ENCODE data around the gene GBX1.

GBX1 gene

GRCh38 chr7:151135525-151135845 lies 32.0 kb downstream of the GBX1 start:
- Histone ChIP-seq H3K4me3 (ENCODE audit: low read depth in 1 of 2, low read length in 2 of 2) (no peak overlapping the region), H3K27ac (ENCODE audit: low read length) (no peak overlapping the region), H3K27me3 (ENCODE audit: low read depth, low read length) (no peaks in the 10 kb centered on the region), H3K4me1 (ENCODE audit: control insufficient read depth in 1 of 2, insufficient read depth in 2 of 2, low read length in 2 of 2) (peaks cover 0 to 3% of the 10 kb centered on the region in 2 donors), H3K9me3 (ENCODE audit: control insufficient read depth in 1 of 2, low read length in 2 of 2) (no peaks in the 10 kb centered on the region), H3K36me3 (ENCODE audit: control insufficient read depth in 1 of 2, insufficient read depth in 2 of 2, low read length in 2 of 2) (peaks cover 28 to 70% of the 10 kb centered on the region in 2 donors)

GRCh38 chr7:151134743-151135524 lies 32.6 kb downstream of the GBX1 start:
- H3K36me3 ChIP-seq (ENCODE audit: control insufficient read depth in 1 of 2, insufficient read depth in 2 of 2, low read length in 2 of 2), result peaks cover 23 to 74% of the 10 kb centered on the region in 2 donors
- H3K27me3 ChIP-seq (ENCODE audit: low read depth, low read length), result no peaks in the 10 kb centered on the region
- H3K4me1 ChIP-seq (ENCODE audit: control insufficient read depth in 1 of 2, insufficient read depth in 2 of 2, low read length in 2 of 2), result peaks cover 0 to 3% of the 10 kb centered on the region in 2 donors
- H3K27ac ChIP-seq (ENCODE audit: low read length), result no peak overlapping the region
- no peaks in the 10 kb centered on the region for H3K9me3 ChIP-seq (ENCODE audit: control insufficient read depth in 1 of 2, low read length in 2 of 2)
- no peak overlapping the region for H3K4me3 ChIP-seq (ENCODE audit: low read depth in 1 of 2, low read length in 2 of 2)

GRCh38 chr7:151133986-151134742 lies 33.3 kb downstream of the GBX1 start:
- Histone ChIP-seq H3K27me3 (ENCODE audit: low read depth, low read length) (no peaks in the 10 kb centered on the region), H3K27ac (ENCODE audit: low read length) (no peak overlapping the region), H3K4me3 (ENCODE audit: low read depth in 1 of 2, low read length in 2 of 2) (no peak overlapping the region), H3K9me3 (ENCODE audit: control insufficient read depth in 1 of 2, low read length in 2 of 2) (no peaks in the 10 kb centered on the region), H3K36me3 (ENCODE audit: control insufficient read depth in 1 of 2, insufficient read depth in 2 of 2, low read length in 2 of 2) (peaks cover 23 to 78% of the 10 kb centered on the region in 2 donors), H3K4me1 (ENCODE audit: control insufficient read depth in 1 of 2, insufficient read depth in 2 of 2, low read length in 2 of 2) (peaks cover 0 to 3% of the 10 kb centered on the region in 2 donors)

GRCh38 chr7:151133266-151133985 lies 34.1 kb downstream of the GBX1 start:
- Histone ChIP-seq H3K27ac (ENCODE audit: low read length) (no peak overlapping the region), H3K36me3 (ENCODE audit: control insufficient read depth in 1 of 2, insufficient read depth in 2 of 2, low read length in 2 of 2) (peaks cover 25 to 85% of the 10 kb centered on the region in 2 donors)

GRCh38 chr7:151132461-151133205 lies 34.9 kb downstream of the GBX1 start:
- no peak overlapping the region for H3K4me3 ChIP-seq (ENCODE audit: low read depth in 1 of 2, low read length in 2 of 2)
- H3K27me3 ChIP-seq (ENCODE audit: low read depth, low read length), result no peaks in the 10 kb centered on the region
- H3K4me1 ChIP-seq (ENCODE audit: control insufficient read depth in 1 of 2, insufficient read depth in 2 of 2, low read length in 2 of 2), result peaks cover 0 to 3% of the 10 kb centered on the region in 2 donors
- no peaks in the 10 kb centered on the region for H3K9me3 ChIP-seq (ENCODE audit: control insufficient read depth in 1 of 2, low read length in 2 of 2)
- H3K36me3 ChIP-seq (ENCODE audit: control insufficient read depth in 1 of 2, insufficient read depth in 2 of 2, low read length in 2 of 2), result peaks cover 32 to 87% of the 10 kb centered on the region in 2 donors
- H3K27ac ChIP-seq (ENCODE audit: low read length), result no peak overlapping the region

More at GRCh38 chr7:151133266-151133985, 34.1 kb downstream of the GBX1 start:
- no peaks in the 10 kb centered on the region for H3K27me3 ChIP-seq (ENCODE audit: low read depth, low read length)
- H3K9me3 ChIP-seq (ENCODE audit: control insufficient read depth in 1 of 2, low read length in 2 of 2), result no peaks in the 10 kb centered on the region
- peaks cover 0 to 3% of the 10 kb centered on the region in 2 donors for H3K4me1 ChIP-seq (ENCODE audit: control insufficient read depth in 1 of 2, insufficient read depth in 2 of 2, low read length in 2 of 2)
- no peak overlapping the region for H3K4me3 ChIP-seq (ENCODE audit: low read depth in 1 of 2, low read length in 2 of 2)

- H3K36me3 ChIP-seq (ENCODE audit: control insufficient read depth in 1 of 2, insufficient read depth in 2 of 2, low read length in 2 of 2), result peaks cover 32 to 84% of the 10 kb centered on the region in 2 donors
These were observed 35.8 kb downstream of the GBX1 start for GRCh38 chr7:151131592-151132293.

GRCh38 chr7:151131224-151131591 lies 36.3 kb downstream of the GBX1 start:
- Histone ChIP-seq H3K36me3 (ENCODE audit: control insufficient read depth in 1 of 2, insufficient read depth in 2 of 2, low read length in 2 of 2) (peaks cover 32 to 79% of the 10 kb centered on the region in 2 donors), H3K4me3 (ENCODE audit: low read depth in 1 of 2, low read length in 2 of 2) (no peak overlapping the region), H3K9me3 (ENCODE audit: control insufficient read depth in 1 of 2, low read length in 2 of 2) (no peaks in the 10 kb centered on the region), H3K27ac (ENCODE audit: low read length) (no peak overlapping the region), H3K27me3 (ENCODE audit: low read depth, low read length) (no peaks in the 10 kb centered on the region), H3K4me1 (ENCODE audit: control insufficient read depth in 1 of 2, insufficient read depth in 2 of 2, low read length in 2 of 2) (peaks cover 0 to 4% of the 10 kb centered on the region in 2 donors)

More at GRCh38 chr7:151131592-151132293, 35.8 kb downstream of the GBX1 start:
- Histone ChIP-seq H3K9me3 (ENCODE audit: control insufficient read depth in 1 of 2, low read length in 2 of 2) (no peaks in the 10 kb centered on the region), H3K4me1 (ENCODE audit: control insufficient read depth in 1 of 2, insufficient read depth in 2 of 2, low read length in 2 of 2) (peaks cover 0 to 3% of the 10 kb centered on the region in 2 donors), H3K27ac (ENCODE audit: low read length) (no peak overlapping the region), H3K4me3 (ENCODE audit: low read depth in 1 of 2, low read length in 2 of 2) (no peak overlapping the region), H3K27me3 (ENCODE audit: low read depth, low read length) (no peaks in the 10 kb centered on the region)

- Histone ChIP-seq H3K4me3 (ENCODE audit: low read depth in 1 of 2, low read length in 2 of 2) (no peak overlapping the region), H3K27me3 (ENCODE audit: low read depth, low read length) (no peaks in the 10 kb centered on the region), H3K27ac (ENCODE audit: low read length) (no peak overlapping the region), H3K4me1 (ENCODE audit: control insufficient read depth in 1 of 2, insufficient read depth in 2 of 2, low read length in 2 of 2) (peaks cover 0 to 6% of the 10 kb centered on the region in 2 donors), H3K9me3 (ENCODE audit: control insufficient read depth in 1 of 2, low read length in 2 of 2) (no peaks in the 10 kb centered on the region), H3K36me3 (ENCODE audit: control insufficient read depth in 1 of 2, insufficient read depth in 2 of 2, low read length in 2 of 2) (peaks cover 32 to 74% of the 10 kb centered on the region in 2 donors)
These were observed 36.7 kb downstream of the GBX1 start for GRCh38 chr7:151130741-151131157.

- H3K36me3 ChIP-seq (ENCODE audit: control insufficient read depth in 1 of 2, insufficient read depth in 2 of 2, low read length in 2 of 2), result peaks cover 28 to 67% of the 10 kb centered on the region in 2 donors
- H3K27ac ChIP-seq (ENCODE audit: low read length), result no peak overlapping the region
- H3K4me3 ChIP-seq (ENCODE audit: low read depth in 1 of 2, low read length in 2 of 2), result no peak overlapping the region
- H3K9me3 ChIP-seq (ENCODE audit: control insufficient read depth in 1 of 2, low read length in 2 of 2), result no peaks in the 10 kb centered on the region
- peaks cover 0 to 6% of the 10 kb centered on the region in 2 donors for H3K4me1 ChIP-seq (ENCODE audit: control insufficient read depth in 1 of 2, insufficient read depth in 2 of 2, low read length in 2 of 2)
- no peaks in the 10 kb centered on the region for H3K27me3 ChIP-seq (ENCODE audit: low read depth, low read length)
These were observed 37.4 kb downstream of the GBX1 start for GRCh38 chr7:151129960-151130591.

All from muscle layer of duodenum (tissue), 2 donors.